ENCODE measurements around the gene KMT2B.

GRCh38 chr19:35725216-35725861, 7.5 kb downstream of the KMT2B start:
- TF ChIP-seq POLR2A (IDR thresholded peaks at IDR 0.05) (no peak), CTCF (IDR thresholded peaks at IDR 0.05) (no peak)

All from lower leg skin (tissue), 3 donors.